SK-N-SH treated with all-trans-retinoic acid at 6 μM for 48 hours (cell line): ENCODE measurements around the gene SHANK2.

Experiments used
- ATAC-seq: fragments of 200-7000 bp; cut with Tn5 transposase; 3 replicates; pipeline ENCODE4 v1.9.1; 2020; ENCODE audit warnings: mild to moderate bottlenecking, moderate library complexity
- ARNTL ChIP-seq: fragments of 450-650 bp; formaldehyde crosslinking; IDR thresholded peaks from 2 replicates; pipeline ENCODE4 v1.5.0; 2020; ENCODE audit warnings: low read depth, mild to moderate bottlenecking, moderate library complexity, borderline replicate concordance
- BACH2 ChIP-seq: fragments of 250-450 bp; sonication (Bioruptor Pico); IDR thresholded peaks from 2 replicates; pipeline ENCODE4 v1.9.0; 2021; ENCODE audit warnings: mild to moderate bottlenecking, borderline replicate concordance
- CREB5 ChIP-seq: fragments of 250-450 bp; sonication (Bioruptor Pico); IDR thresholded peaks from 2 replicates; pipeline ENCODE4 v1.5.1; 2020; ENCODE audit warnings: low read depth, mild to moderate bottlenecking, moderate library complexity
- CSDC2 ChIP-seq: fragments of 250-450 bp; sonication (Bioruptor Pico); IDR thresholded peaks from 2 replicates; pipeline ENCODE4 v1.5.0; 2020; ENCODE audit warnings: mild to moderate bottlenecking, moderate library complexity
- CSRNP3 ChIP-seq: fragments of 250-450 bp; sonication (Bioruptor Pico); IDR thresholded peaks from 2 replicates; pipeline ENCODE4 v1.5.1; 2021; ENCODE audit warnings: mild to moderate bottlenecking, moderate library complexity
- GLIS3 ChIP-seq: fragments of 250-450 bp; sonication (Bioruptor Pico); IDR thresholded peaks from 2 replicates; pipeline ENCODE4 v1.5.0; 2020; ENCODE audit warnings: mild to moderate bottlenecking, moderate library complexity
- ISL1 ChIP-seq: fragments of 250-450 bp; sonication (Bioruptor Pico); IDR thresholded peaks from 2 replicates; pipeline ENCODE4 v2.1.2; 2022; ENCODE audit warnings: mild to moderate bottlenecking, moderate library complexity
- PATZ1 ChIP-seq: fragments of 250-450 bp; sonication (Bioruptor Pico); IDR thresholded peaks from 2 replicates; pipeline ENCODE4 v1.8.0; 2020; ENCODE audit warnings: mild to moderate bottlenecking, moderate library complexity, borderline replicate concordance
- PPARA ChIP-seq: fragments of 250-450 bp; sonication (Bioruptor Pico); IDR thresholded peaks from 2 replicates; pipeline ENCODE4 v1.5.0; 2020; ENCODE audit warnings: mild to moderate bottlenecking, borderline replicate concordance
- SNAI2 ChIP-seq: fragments of 250-450 bp; sonication (Bioruptor Pico); IDR thresholded peaks from 2 replicates; pipeline ENCODE4 v1.5.0; 2020; ENCODE audit warnings: mild to moderate bottlenecking, moderate library complexity
- TCF4 ChIP-seq: fragments of 250-450 bp; sonication (Bioruptor Pico); IDR thresholded peaks from 2 replicates; pipeline ENCODE4 v1.8.0; 2021; ENCODE audit warnings: mild to moderate bottlenecking, moderate library complexity, borderline replicate concordance
- TSHZ2 ChIP-seq: fragments of 250-450 bp; sonication (Bioruptor Pico); IDR thresholded peaks from 2 replicates; pipeline ENCODE4 v1.5.0; 2020; ENCODE audit warnings: mild to moderate bottlenecking, moderate library complexity
- ZC3H10 ChIP-seq: fragments of 250-450 bp; sonication (Bioruptor Pico); IDR thresholded peaks from 2 replicates; pipeline ENCODE4 v1.5.1; 2021; ENCODE audit warnings: mild to moderate bottlenecking, moderate library complexity
- ZFP3 ChIP-seq: fragments of 250-450 bp; sonication (Bioruptor Pico); IDR thresholded peaks from 2 replicates; pipeline ENCODE4 v1.5.0; 2020; ENCODE audit warnings: mild to moderate bottlenecking, moderate library complexity
- ZFP30 ChIP-seq: fragments of 450-650 bp; formaldehyde crosslinking; IDR thresholded peaks from 2 replicates; pipeline ENCODE4 v1.5.0; 2022; ENCODE audit warnings: mild to moderate bottlenecking, moderate library complexity
- ZNF565 ChIP-seq: fragments of 450-650 bp; formaldehyde crosslinking; conservative IDR thresholded peaks from 2 replicates; pipeline ENCODE4 v1.5.0; 2020; ENCODE audit warnings: low read depth, mild to moderate bottlenecking, moderate library complexity
- ZNF70 ChIP-seq: fragments of 450-650 bp; formaldehyde crosslinking; IDR thresholded peaks from 2 replicates; pipeline ENCODE4 v1.5.0; 2020; ENCODE audit warnings: mild to moderate bottlenecking, moderate library complexity
- ZNF8 ChIP-seq: fragments of 450-650 bp; formaldehyde crosslinking; IDR thresholded peaks from 2 replicates; pipeline ENCODE4 v1.5.0; 2020; ENCODE audit warnings: mild to moderate bottlenecking, moderate library complexity

Gene SHANK2

GRCh38 chr11:71227058-71227659, 25.2 kb downstream of the SHANK2 start:
- TF ChIP-seq CSDC2 (CRISPR knock-in tag) (no peak), ZFP30 (CRISPR knock-in tag) (no peak), ZNF565 (no peak)
- ATAC-seq: no peak

GRCh38 chr11:71223671-71224660, 28.4 kb downstream of the SHANK2 start:
- no peak for TF ChIP-seq GLIS3 (CRISPR knock-in tag)
- ATAC-seq: no peak

- no peak for ATAC-seq
- TF ChIP-seq ZNF8 (CRISPR knock-in tag) (no peak), ZFP3 (CRISPR knock-in tag) (no peak), TCF4 (CRISPR knock-in tag) (no peak), ISL1 (CRISPR knock-in tag) (no peak), ZNF565 (no peak), SNAI2 (CRISPR knock-in tag) (no peak)
Measured at GRCh38 chr11:71223081-71223405, 29.3 kb downstream of the SHANK2 start.

GRCh38 chr11:71222318-71223080, 29.9 kb downstream of the SHANK2 start:
- no peak for ATAC-seq
- no peak for TF ChIP-seq ISL1 (CRISPR knock-in tag)
- no peak for TF ChIP-seq CREB5 (CRISPR knock-in tag)
- TF ChIP-seq GLIS3 (CRISPR knock-in tag): no peak
- TF ChIP-seq BACH2 (CRISPR knock-in tag): no peak

- no peak for TF ChIP-seq ZNF8 (CRISPR knock-in tag)
- TF ChIP-seq ZFP30 (CRISPR knock-in tag): no peak
- TF ChIP-seq CSDC2 (CRISPR knock-in tag): no peak
- no peak for TF ChIP-seq ZNF565
- TF ChIP-seq TSHZ2 (CRISPR knock-in tag): no peak
- TF ChIP-seq ISL1 (CRISPR knock-in tag): no peak
- no peak for TF ChIP-seq ZC3H10 (CRISPR knock-in tag)
- no peak for TF ChIP-seq ZNF70 (CRISPR knock-in tag)
- TF ChIP-seq PATZ1 (CRISPR knock-in tag): no peak
- TF ChIP-seq TCF4 (CRISPR knock-in tag): no peak
- TF ChIP-seq PPARA: no peak
- no peak for TF ChIP-seq GLIS3 (CRISPR knock-in tag)
- no peak for TF ChIP-seq ARNTL
- no peak for TF ChIP-seq CSRNP3 (CRISPR knock-in tag)
- no peak for TF ChIP-seq SNAI2 (CRISPR knock-in tag)
- ATAC-seq: no peak
Measured at GRCh38 chr11:71221821-71222220, 30.6 kb downstream of the SHANK2 start.
